Fibroblast of lung (primary cell): ENCODE measurements around the gene ANKH. TPM values are rescaled to one million over a fixed set of nuclear protein-coding genes. Genes with fewer than 3 reads are reported as not detected.

ENCODE experiments used
- DNase-seq, 2 donors: peaks; one replicate each; pipeline versions ENCODE4 v3.0.0 to v3.0.0-alpha.2; 2010; ENCODE audit warnings: low read depth in 2 of 2
- H2AFZ ChIP-seq: 2 replicates; pipeline ENCODE4 v1.5.1; 2012; ENCODE audit warnings: low read length, control low read depth, inconsistent platforms
- H3K27ac ChIP-seq: 2 replicates; pipeline ENCODE4 v1.5.1; 2011; ENCODE audit warnings: low read length, control low read depth; ENCODE audit not compliant: insufficient read depth
- H3K27me3 ChIP-seq: 2 replicates; pipeline ENCODE4 v1.5.1; 2011; ENCODE audit warnings: mild to moderate bottlenecking, low read length; ENCODE audit not compliant: control insufficient read depth, insufficient read depth
- H3K36me3 ChIP-seq: 2 replicates; pipeline ENCODE4 v1.5.1; 2011; ENCODE audit warnings: low read length; ENCODE audit not compliant: control insufficient read depth, insufficient read depth
- H3K4me1 ChIP-seq: 2 replicates; pipeline ENCODE4 v1.5.1; 2011; ENCODE audit warnings: low read length; ENCODE audit not compliant: control insufficient read depth, insufficient read depth; ENCODE audit errors: extremely low read depth
- H3K4me2 ChIP-seq: 2 replicates; pipeline ENCODE4 v1.5.1; 2011; ENCODE audit warnings: low read length, control low read depth; ENCODE audit not compliant: insufficient read depth; ENCODE audit errors: extremely low read depth
- H3K4me3 ChIP-seq, 4 experiments: fragments of 200-600 bp in 1 of 4; sonication (generic) in 1 of 4; replicated peaks in 1 of 4; 2 replicates each; pipeline ENCODE4 v1.5.1; 2011 to 2016; ENCODE audit warnings: low read length in 4 of 4, low read depth in 3 of 4, mild to moderate bottlenecking in 3 of 4, control low read depth in 2 of 4, inconsistent platforms in 1 of 4, mixed read lengths in 1 of 4; ENCODE audit not compliant: insufficient read depth in 1 of 4; ENCODE audit errors: control extremely low read depth in 1 of 4
- H3K79me2 ChIP-seq: 2 replicates; pipeline ENCODE4 v1.5.1; 2012; ENCODE audit warnings: mild to moderate bottlenecking, low read length, inconsistent platforms; ENCODE audit not compliant: control insufficient read depth, insufficient read depth
- H3K9ac ChIP-seq: 2 replicates; pipeline ENCODE4 v1.5.1; 2011; ENCODE audit warnings: mild to moderate bottlenecking, low read length, control low read depth; ENCODE audit not compliant: insufficient read depth
- H3K9me3 ChIP-seq: 2 replicates; pipeline ENCODE4 v1.5.1; 2012; ENCODE audit warnings: low read depth, low read length; ENCODE audit not compliant: control insufficient read depth, insufficient read depth
- H4K20me1 ChIP-seq: 2 replicates; pipeline ENCODE4 v1.5.1; 2011; ENCODE audit warnings: low read length; ENCODE audit not compliant: control insufficient read depth, insufficient read depth; ENCODE audit errors: extremely low read depth
- CTCF ChIP-seq, 2 donors: IDR thresholded peaks in 1 of 2; conservative IDR thresholded peaks in 1 of 2; 1 replicate in 1 of 2; 2 replicates in 1 of 2; pipeline ENCODE4 v1.5.1; 2011 to 2012; ENCODE audit warnings: low read length in 2 of 2, control low read depth in 1 of 2, inconsistent platforms in 1 of 2, low read depth in 1 of 2, mild to moderate bottlenecking in 1 of 2
- EZH2 ChIP-seq: IDR thresholded peaks from 2 replicates; pipeline ENCODE4 v1.5.1; 2012; ENCODE audit warnings: low read length, control low read depth, mild to moderate bottlenecking; ENCODE audit errors: missing control alignments
- polyA plus RNA-seq, 2 donors: library from polyadenylated mRNA; depleted of rRNA in 1 of 2; stranded (reverse) in 1 of 2; unstranded in 1 of 2; fragments of >200 nt; gene quantifications; 2 replicates each; pipeline ENCODE4 v1.2.1, GENCODE V29; 2011 to 2012; ENCODE audit warnings: missing spikeins in 1 of 2
- total RNA-seq: library from RNA; depleted of rRNA; stranded (reverse); fragments of >200 nt; gene quantifications from 2 replicates; pipeline ENCODE4 v1.2.1, GENCODE V29; 2014

ANKH gene
- total and polyA plus RNA-seq, 2 donors (not counting 1 experiment from before 2014, with no cell fraction given) = 5.8 to 10.9 TPM

DNA sequence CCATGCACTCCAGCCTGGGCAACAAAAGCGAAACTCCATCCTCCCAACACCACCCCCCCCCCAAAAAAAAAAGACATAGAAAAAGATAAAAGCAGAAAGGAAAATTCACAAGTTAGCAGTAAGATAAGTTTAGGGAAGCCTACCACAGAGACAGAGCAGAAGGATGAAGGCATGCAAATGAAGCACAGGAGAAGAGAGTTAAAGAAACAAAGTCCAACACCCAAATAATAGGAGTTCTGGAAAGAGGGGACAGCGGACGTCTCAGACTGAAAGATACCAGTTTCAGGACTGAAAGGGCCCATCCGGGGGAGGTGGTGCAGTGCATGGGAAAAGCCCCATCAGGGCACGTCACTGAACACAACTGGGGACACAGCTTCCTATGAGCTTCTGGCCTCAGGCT lies 152.8 kb downstream of the ANKH start:
- H3K4me1 ChIP-seq = no peaks in the 10 kb centered on the region
- H3K79me2 ChIP-seq = no peaks in the 10 kb centered on the region
- H3K27me3 ChIP-seq = no peaks in the 10 kb centered on the region
- H4K20me1 ChIP-seq = no peaks in the 10 kb centered on the region
- no peak overlapping the region for H2AFZ ChIP-seq
- DNase-seq = no peak
- H3K4me2 ChIP-seq = no peak overlapping the region
- H3K9ac ChIP-seq = no peak overlapping the region
- H3K36me3 ChIP-seq = peaks cover 5% of the 10 kb centered on the region
- no peak overlapping the region for H3K4me3 ChIP-seq
- no peak overlapping the region for H3K27ac ChIP-seq
- TF ChIP-seq CTCF (conservative IDR thresholded peaks at IDR 0.05 in 1 of 2, IDR thresholded peaks at IDR 0.05 in 1 of 2; ENCODE audit: low read depth in 1 of 2, low read length in 2 of 2) (no peak), EZH2 (no peak)
- H3K9me3 ChIP-seq = no peaks in the 10 kb centered on the region

DNA sequence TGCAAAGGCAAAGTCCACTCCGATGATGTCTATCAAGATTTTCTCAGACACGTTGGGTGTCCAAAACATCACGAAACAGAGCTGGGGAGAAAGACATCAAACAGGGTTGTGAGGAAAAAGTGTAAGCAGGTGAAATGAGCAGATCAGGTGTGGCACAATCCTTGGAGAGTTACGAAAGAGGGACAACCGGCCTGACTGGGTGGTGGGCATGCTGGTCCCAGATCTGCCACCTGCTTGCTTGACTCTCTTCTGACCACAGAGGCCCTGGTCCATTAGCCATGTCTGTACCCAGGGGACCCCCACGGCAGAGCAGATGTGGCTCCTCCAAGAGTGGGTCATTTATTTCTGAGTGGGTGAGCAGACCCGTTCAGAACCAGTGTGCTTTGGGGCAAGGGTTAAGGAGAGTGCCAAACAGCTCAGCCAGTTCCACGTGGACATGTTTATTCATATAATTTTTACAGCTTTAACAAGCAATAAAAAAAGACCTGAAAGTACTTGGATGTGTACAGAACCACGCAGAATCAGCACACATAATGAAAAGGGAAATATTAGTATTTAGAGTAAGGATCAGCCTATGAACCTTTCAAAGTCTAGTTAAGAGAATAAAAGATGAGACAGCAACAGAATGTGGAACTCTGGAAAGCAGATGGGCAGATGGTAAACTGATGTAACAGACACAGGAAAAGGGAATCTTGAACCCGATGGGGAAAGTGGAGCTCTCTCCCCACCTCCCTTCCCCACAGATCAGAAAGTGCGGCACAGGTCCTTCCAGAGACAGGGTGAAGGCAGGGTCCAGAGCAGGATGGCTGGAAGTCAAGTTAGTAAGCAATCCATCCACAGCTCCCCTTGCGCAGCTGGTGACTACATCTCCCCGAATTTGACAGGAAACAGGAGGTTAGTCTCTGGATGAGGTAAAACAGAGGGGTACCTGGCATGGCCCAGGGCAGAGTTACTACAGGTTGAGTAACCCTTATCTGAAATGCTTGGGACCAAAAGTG lies 154.5 kb downstream of the ANKH start:
- TF ChIP-seq EZH2 (no peak), CTCF (conservative IDR thresholded peaks at IDR 0.05 in 1 of 2, IDR thresholded peaks at IDR 0.05 in 1 of 2; ENCODE audit: low read depth in 1 of 2, low read length in 2 of 2) (no peak)
- Histone ChIP-seq H3K27me3 (no peaks in the 10 kb centered on the region), H3K4me2 (no peak overlapping the region), H3K79me2 (no peaks in the 10 kb centered on the region), H4K20me1 (no peaks in the 10 kb centered on the region), H3K9me3 (no peaks in the 10 kb centered on the region), H3K27ac (no peak overlapping the region), H3K36me3 (peaks cover 13% of the 10 kb centered on the region), H3K9ac (no peak overlapping the region), H3K4me3 (no peak overlapping the region), H2AFZ (no peak overlapping the region), H3K4me1 (no peaks in the 10 kb centered on the region)
- DNase-seq = no peak

DNA sequence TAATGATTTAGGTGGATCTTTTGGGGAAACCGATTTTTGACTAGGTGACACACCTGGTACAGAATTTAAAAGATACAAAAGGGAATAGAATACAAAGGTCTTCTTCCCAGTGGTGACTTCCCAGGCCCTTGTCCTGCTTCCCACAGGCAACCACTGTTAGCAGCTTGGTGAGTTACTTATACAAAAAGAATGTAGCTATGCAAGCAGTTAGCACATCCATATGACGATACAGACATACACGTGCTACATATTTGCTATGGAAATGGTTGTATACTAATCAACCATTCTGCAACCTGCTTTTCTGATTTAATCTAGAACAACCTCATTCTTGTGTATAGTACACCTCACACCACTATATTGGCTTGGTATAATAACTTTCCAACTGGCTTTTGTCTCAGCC lies 156.1 kb downstream of the ANKH start:
- Histone ChIP-seq H3K36me3 (peaks cover 13% of the 10 kb centered on the region), H3K9me3 (no peaks in the 10 kb centered on the region)

More for the DNA sequence above, 156.1 kb downstream of the ANKH start:
- H3K4me3 ChIP-seq = no peak overlapping the region
- DNase-seq = peak in 1 of 2 donors; percentile 35
- TF ChIP-seq EZH2 = no peak
- no peak for TF ChIP-seq CTCF (conservative IDR thresholded peaks at IDR 0.05 in 1 of 2, IDR thresholded peaks at IDR 0.05 in 1 of 2; ENCODE audit: low read depth in 1 of 2, low read length in 2 of 2)
- no peaks in the 10 kb centered on the region for H4K20me1 ChIP-seq
- no peaks in the 10 kb centered on the region for H3K79me2 ChIP-seq
- no peak overlapping the region for H3K27ac ChIP-seq
- no peak overlapping the region for H3K4me2 ChIP-seq
- no peaks in the 10 kb centered on the region for H3K27me3 ChIP-seq
- no peak overlapping the region for H3K9ac ChIP-seq
- no peak overlapping the region for H2AFZ ChIP-seq
- H3K4me1 ChIP-seq = no peaks in the 10 kb centered on the region
